H1 (cell line): ENCODE results near the gene ARHGEF28. TPM values are rescaled to one million over a fixed set of nuclear protein-coding genes. Genes with fewer than 3 reads are reported as not detected.
A peak's percentile ranks its signal among the peaks of the same experiment; 100 is the strongest.

Source experiments
- CTCF ChIA-PET: fragments of 300-600 bp; sonication (Branson Sonifier 250); formaldehyde crosslinking; loops from one replicate; lab custom pipeline; 2021; ENCODE audit not compliant: partially characterized antibody; lab: Charles Lee
- POLR2A ChIA-PET: fragments of 300-600 bp; sonication (Branson Sonifier 250); formaldehyde crosslinking; loops from one replicate; lab custom pipeline; 2021; ENCODE audit warnings: inconsistent platforms; ENCODE audit not compliant: partially characterized antibody; lab: Charles Lee
- DNase-seq, 2 experiments: peaks; one replicate each; pipeline versions ENCODE4 v3.0.0 to v3.0.0-alpha.2; 2010 to 2022; ENCODE audit warnings: low spot score in 2 of 2, low read depth in 1 of 2, mixed read lengths in 1 of 2
- FAIRE-seq: peaks from 2 replicates; lab custom pipeline; 2011; peaks lifted over from hg19 to GRCh38; lab: Jason Lieb, UNC
- H2AFZ ChIP-seq: 2 replicates; pipeline ENCODE4 v1.8.1; 2012; ENCODE audit warnings: low read length, inconsistent platforms
- H2AK5ac ChIP-seq: 2 replicates; pipeline ENCODE4 v1.6.1; 2013; ENCODE audit warnings: low read depth, low read length
- H2BK120ac ChIP-seq: replicated peaks from 2 replicates; pipeline ENCODE3; 2013; ENCODE audit warnings: low read depth, low read length, inconsistent platforms
- H2BK12ac ChIP-seq: 2 replicates; pipeline ENCODE4 v1.6.1; 2013; ENCODE audit warnings: low read depth, low read length
- H2BK15ac ChIP-seq: 2 replicates; pipeline ENCODE4 v1.6.1; 2013; ENCODE audit warnings: low read length
- H2BK20ac ChIP-seq: 2 replicates; pipeline ENCODE4 v1.6.1; 2013; ENCODE audit warnings: low read length
- H2BK5ac ChIP-seq: 2 replicates; pipeline ENCODE4 v1.6.1; 2013; ENCODE audit warnings: low read depth, low read length
- H3K14ac ChIP-seq: 2 replicates; pipeline ENCODE4 v1.6.1; 2013; ENCODE audit warnings: inconsistent platforms; ENCODE audit not compliant: insufficient read length
- H3K18ac ChIP-seq: 2 replicates; pipeline ENCODE4 v1.6.1; 2013; ENCODE audit warnings: low read length; ENCODE audit errors: extremely low read depth
- H3K23ac ChIP-seq: 2 replicates; pipeline ENCODE4 v1.6.1; 2013; ENCODE audit warnings: inconsistent platforms; ENCODE audit not compliant: insufficient read length
- H3K23me2 ChIP-seq: 2 replicates; pipeline ENCODE4 v1.6.1; 2013; ENCODE audit warnings: low read depth, low read length
- H3K27ac ChIP-seq: 2 replicates; pipeline ENCODE4 v1.6.1; 2011; ENCODE audit warnings: low read depth, low read length, inconsistent platforms
- H3K27me3 ChIP-seq, 4 experiments: replicated peaks in 1 of 4; 1 replicate in 1 of 4; 2 replicates in 3 of 4; pipeline versions ENCODE4 v1.6.1 to v1.8.1; 2011 to 2013; ENCODE audit warnings: low read length in 3 of 4, mild to moderate bottlenecking in 3 of 4, inconsistent platforms in 2 of 4, mixed read lengths in 2 of 4, moderate library complexity in 1 of 4; ENCODE audit not compliant: control insufficient read depth in 3 of 4, insufficient read depth in 3 of 4; ENCODE audit errors: extremely low read depth in 1 of 4
- H3K36me3 ChIP-seq, 4 experiments: 2 replicates each; pipeline versions ENCODE4 v1.6.1 to v1.8.1; 2011 to 2013; ENCODE audit warnings: mild to moderate bottlenecking in 4 of 4, low read length in 3 of 4, moderate library complexity in 2 of 4, control low read depth in 1 of 4, inconsistent platforms in 1 of 4; ENCODE audit not compliant: insufficient read depth in 4 of 4, control insufficient read depth in 2 of 4
- H3K4ac ChIP-seq: replicated peaks from 2 replicates; pipeline ENCODE3; 2013; ENCODE audit warnings: low read length, low read depth, mixed read lengths, inconsistent platforms; ENCODE audit not compliant: insufficient read length
- H3K4me1 ChIP-seq, 4 experiments: replicated peaks in 1 of 4; 1 replicate in 1 of 4; 2 replicates in 3 of 4; pipeline versions ENCODE4 v1.6.1 to v1.8.1; 2011 to 2013; ENCODE audit warnings: low read length in 3 of 4, inconsistent platforms in 2 of 4, mixed read lengths in 1 of 4; ENCODE audit not compliant: insufficient read depth in 4 of 4, control insufficient read depth in 3 of 4
- H3K4me2 ChIP-seq, 2 experiments: 2 replicates each; pipeline versions ENCODE4 v1.6.1 to v1.8.1; 2011 to 2013; ENCODE audit warnings: low read depth in 2 of 2, low read length in 2 of 2, control low read depth in 1 of 2, inconsistent platforms in 1 of 2, mild to moderate bottlenecking in 1 of 2; ENCODE audit not compliant: insufficient read depth in 1 of 2
- H3K4me3 ChIP-seq, 4 experiments: fragments of 200-600, 300-600 bp in 1 of 4; sonication (generic), shearing (Covaris generic), sonication (Bioruptor Twin) in 1 of 4; 2 replicates each; pipeline versions ENCODE4 v1.5.1 to v1.8.1; 2011 to 2016; ENCODE audit warnings: low read length in 4 of 4, low read depth in 3 of 4, control low read depth in 2 of 4, inconsistent platforms in 2 of 4, mild to moderate bottlenecking in 2 of 4, mixed read lengths in 1 of 4, moderate library complexity in 1 of 4; ENCODE audit not compliant: insufficient read depth in 2 of 4; ENCODE audit errors: extremely low read depth in 1 of 4
- H3K56ac ChIP-seq: replicated peaks from 2 replicates; pipeline ENCODE3; 2013; ENCODE audit warnings: low read depth, mild to moderate bottlenecking, mixed read lengths, low read length, inconsistent platforms; ENCODE audit not compliant: insufficient read length
- H3K79me1 ChIP-seq: 2 replicates; pipeline ENCODE4 v1.6.1; 2013; ENCODE audit warnings: low read depth, low read length, control low read depth
- H3K79me2 ChIP-seq, 2 experiments: 2 replicates each; pipeline versions ENCODE4 v1.6.1 to v1.8.1; 2012 to 2013; ENCODE audit warnings: low read length in 2 of 2, mild to moderate bottlenecking in 2 of 2, inconsistent platforms in 1 of 2; ENCODE audit not compliant: insufficient read depth in 2 of 2, control insufficient read depth in 1 of 2
- H3K9ac ChIP-seq, 4 experiments: replicated peaks in 1 of 4; 1 replicate in 1 of 4; 2 replicates in 3 of 4; pipeline versions ENCODE4 v1.6.1 to v1.8.1; 2011 to 2013; ENCODE audit warnings: low read depth in 3 of 4, low read length in 3 of 4, control low read depth in 2 of 4, mild to moderate bottlenecking in 2 of 4, moderate library complexity in 2 of 4, inconsistent platforms in 1 of 4; ENCODE audit errors: extremely low read depth in 1 of 4
- H3K9me3 ChIP-seq, 2 experiments: 2 replicates each; pipeline versions ENCODE4 v1.6.1 to v1.8.1; 2012 to 2013; ENCODE audit warnings: mild to moderate bottlenecking in 2 of 2, moderate library complexity in 2 of 2, control low read depth in 1 of 2, inconsistent platforms in 1 of 2, low read depth in 1 of 2, low read length in 1 of 2, mixed read lengths in 1 of 2; ENCODE audit not compliant: insufficient read depth in 2 of 2
- H4K20me1 ChIP-seq, 2 experiments: replicated peaks in 1 of 2; 2 replicates each; pipeline versions ENCODE3 to v1.8.1; 2011 to 2013; ENCODE audit warnings: inconsistent platforms in 2 of 2, low read length in 2 of 2, mild to moderate bottlenecking in 1 of 2; ENCODE audit not compliant: insufficient read depth in 2 of 2, control insufficient read depth in 1 of 2
- H4K5ac ChIP-seq: 2 replicates; pipeline ENCODE4 v1.6.1; 2013; ENCODE audit warnings: low read length, low read depth, mixed read lengths, inconsistent platforms; ENCODE audit not compliant: insufficient read length
- H4K8ac ChIP-seq: 2 replicates; pipeline ENCODE4 v1.8.0; 2013; ENCODE audit warnings: mild to moderate bottlenecking, moderate library complexity, low read length, inconsistent platforms; ENCODE audit not compliant: insufficient read depth; ENCODE audit errors: extremely low read depth
- H4K91ac ChIP-seq: replicated peaks from 2 replicates; pipeline ENCODE3; 2013; ENCODE audit warnings: low read length, mixed read lengths, inconsistent platforms; ENCODE audit not compliant: insufficient read length
- CTCF ChIP-seq, 3 experiments: IDR thresholded peaks; 1 replicate in 2 of 3; 2 replicates in 1 of 3; pipeline versions ENCODE4 v1.5.1 to v1.6.1; 2011; ENCODE audit warnings: low read length in 3 of 3, mild to moderate bottlenecking in 3 of 3, inconsistent platforms in 2 of 3, low read depth in 1 of 3, moderate library complexity in 1 of 3; ENCODE audit not compliant: insufficient read depth in 1 of 3; ENCODE audit errors: control extremely low read depth in 1 of 3
- JUN ChIP-seq: IDR thresholded peaks from 2 replicates; pipeline ENCODE4 v1.6.1; 2011; ENCODE audit warnings: low read depth, mild to moderate bottlenecking, improper control_type of control experiment, low read length
- KDM4A ChIP-seq: IDR thresholded peaks from one replicate; pipeline ENCODE4 v1.7.1; 2012; ENCODE audit warnings: low read depth, mild to moderate bottlenecking, moderate library complexity, low read length, inconsistent platforms; ENCODE audit not compliant: severe bottlenecking
- SAP30 ChIP-seq: fragments of 300-600 bp; sonication (generic); IDR thresholded peaks from 2 replicates; pipeline ENCODE4 v1.7.1; 2012; ENCODE audit warnings: low read length, moderate library complexity, mild to moderate bottlenecking, inconsistent platforms; ENCODE audit not compliant: insufficient read depth, insufficient replicate concordance
- SIN3A ChIP-seq, 2 experiments: IDR thresholded peaks in 1 of 2; conservative IDR thresholded peaks in 1 of 2; 2 replicates each; pipeline ENCODE4 v1.6.1; 2011 to 2012; ENCODE audit warnings: low read length in 2 of 2, improper control_type of control experiment in 1 of 2, low read depth in 1 of 2, mild to moderate bottlenecking in 1 of 2
- YY1 ChIP-seq: IDR thresholded peaks from 2 replicates; pipeline ENCODE4 v1.6.1; 2011; ENCODE audit warnings: low read depth, mild to moderate bottlenecking, low read length
- WGBS, 2 experiments: shearing (Covaris generic) in 1 of 2; methylation state at CpG; one replicate each; pipeline versions ENCODE4 v1.1.6 to v1.1.7; 2013 to 2015; ENCODE audit warnings: low lambda C conversion rate in 2 of 2, mixed read lengths in 2 of 2, inconsistent platforms in 1 of 2, low coverage in 1 of 2, missing lambda C conversion rate in 1 of 2; ENCODE audit not compliant: insufficient replicate concordance in 2 of 2, insufficient coverage in 1 of 2, insufficient read length in 1 of 2; ENCODE audit errors: extremely low coverage in 1 of 2, missing lambda C conversion rate in 1 of 2; 5-methylcytosine and 5-hydroxymethylcytosine counted together
- polyA plus RNA-seq, 7 experiments: library from polyadenylated mRNA; depleted of rRNA in 3 of 7; stranded (reverse) in 5 of 7; unstranded in 2 of 7; fragments of >200 nt in 5 of 7; fragments of 200-250 nt in 2 of 7; gene quantifications; 1 replicate in 5 of 7; 2 replicates in 1 of 7; 4 replicates in 1 of 7; pipeline versions ENCODE4 v1.2.1 to v1.2.3, GENCODE V29; 2011 to 2013; ENCODE audit warnings: missing spikeins in 2 of 7, mixed read lengths in 2 of 7
- total RNA-seq: library from RNA; stranded (reverse); fragmentation: NEBNext Ultra II Directional; extraction: Animal tissue kit (Norgen Biotek cat#: 25700); gene quantifications from 2 replicates; pipeline ENCODE4 v1.2.1, GENCODE V29; 2021
- TF ChIP-seq, protein P1 (sequence below): IDR thresholded peaks from 2 replicates; pipeline ENCODE4 v1.6.1; 2012; ENCODE audit warnings: low read length, inconsistent platforms

ARHGEF28 gene
- total and polyA plus RNA-seq, 2 of the 8 experiments (the other 6 are each of a cell fraction or from before 2014, with no cell fraction given): 0.33 to 1.0 TPM

- WGBS, 2 experiments: 80% methylated on average over 1 of the region's 1 CpG; no CpG with 5 or more reads in 1 of the 2 experiments
- CTCF ChIA-PET: interaction anchor here (1.3 to 1.7 kb wide), 2 partner anchors 13 to 236 kb away, joined by 5 to 6 read pairs; no protein-coding TSS in a partner anchor
- TF ChIP-seq YY1: no peak
- TF ChIP-seq JUN: no peak
- TF ChIP-seq CTCF (IDR thresholded peaks at IDR 0.05; ENCODE audit: control extremely low read depth in 1 of 3, insufficient read depth in 1 of 3, low read depth in 1 of 3, low read length in 3 of 3): no peak
- TF ChIP-seq, protein P1, sequence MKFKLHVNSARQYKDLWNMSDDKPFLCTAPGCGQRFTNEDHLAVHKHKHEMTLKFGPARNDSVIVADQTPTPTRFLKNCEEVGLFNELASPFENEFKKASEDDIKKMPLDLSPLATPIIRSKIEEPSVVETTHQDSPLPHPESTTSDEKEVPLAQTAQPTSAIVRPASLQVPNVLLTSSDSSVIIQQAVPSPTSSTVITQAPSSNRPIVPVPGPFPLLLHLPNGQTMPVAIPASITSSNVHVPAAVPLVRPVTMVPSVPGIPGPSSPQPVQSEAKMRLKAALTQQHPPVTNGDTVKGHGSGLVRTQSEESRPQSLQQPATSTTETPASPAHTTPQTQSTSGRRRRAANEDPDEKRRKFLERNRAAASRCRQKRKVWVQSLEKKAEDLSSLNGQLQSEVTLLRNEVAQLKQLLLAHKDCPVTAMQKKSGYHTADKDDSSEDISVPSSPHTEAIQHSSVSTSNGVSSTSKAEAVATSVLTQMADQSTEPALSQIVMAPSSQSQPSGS: no peak
- no peak for TF ChIP-seq SAP30
- TF ChIP-seq KDM4A: no peak
- TF ChIP-seq SIN3A (conservative IDR thresholded peaks at IDR 0.05 in 1 of 2, IDR thresholded peaks at IDR 0.05 in 1 of 2; ENCODE audit: low read depth in 1 of 2, low read length in 2 of 2): no peak
These were observed 201.1 kb downstream of the ARHGEF28 start for GRCh38 chr5:73827106-73827450.

More at GRCh38 chr5:73827106-73827450, 201.1 kb downstream of the ARHGEF28 start:
- Histone ChIP-seq H3K79me2 (no peaks in the 10 kb centered on the region), H3K9me3 (no peaks in the 10 kb centered on the region), H3K4me1 (no peaks in the 10 kb centered on the region), H3K4me3 (no peak overlapping the region), H3K79me1 (no peaks in the 10 kb centered on the region), H2AFZ (0 out of 2 replicates have a peak overlapping the region, but pooled peaks have one; percentile 22), H4K91ac (no peak overlapping the region), H2AK5ac (no peak overlapping the region), H3K36me3 (no peaks in the 10 kb centered on the region), H3K9ac (no peak overlapping the region), H3K27me3 (no peaks in the 10 kb centered on the region), H2BK12ac (no peak overlapping the region), H3K18ac (no peak overlapping the region), H3K56ac (no peak overlapping the region), H3K4ac (no peak overlapping the region), H2BK20ac (no peak overlapping the region), H2BK120ac (no peak overlapping the region), H4K8ac (no peak overlapping the region), H4K5ac (no peak overlapping the region), H3K27ac (no peak overlapping the region), H3K23ac (no peak overlapping the region), H3K23me2 (no peaks in the 10 kb centered on the region; the same call in 1 of the 2 replicates), H2BK5ac (no peak overlapping the region), H3K14ac (no peak overlapping the region), H4K20me1 (no peaks in the 10 kb centered on the region), H2BK15ac (no peak overlapping the region), H3K4me2 (no peak overlapping the region)
- DNase-seq (no peak), FAIRE-seq (no peak)
- POLR2A ChIA-PET: no interaction called here
